BE2C (cell line): ENCODE measurements around the gene LYAR.

Experiments
- DNase-seq: peaks from one replicate; pipeline ENCODE4 v3.0.0-alpha.2; 2020
- H3K27me3 ChIP-seq: fragments of 250-450 bp; sonication (Bioruptor Pico); 2 replicates; pipeline ENCODE4 v1.5.1; 2020; ENCODE audit warnings: mild to moderate bottlenecking
- H3K36me3 ChIP-seq: fragments of 250-450 bp; sonication (Bioruptor Pico); 2 replicates; pipeline ENCODE4 v1.5.1; 2020; ENCODE audit warnings: mild to moderate bottlenecking
- H3K4me1 ChIP-seq: fragments of 250-450 bp; sonication (Bioruptor Pico); 2 replicates; pipeline ENCODE4 v1.5.1; 2020
- H3K4me3 ChIP-seq: 2 replicates; pipeline ENCODE4 v1.5.1; 2011; ENCODE audit warnings: low read depth, low read length
- H3K9me3 ChIP-seq: fragments of 250-450 bp; sonication (Bioruptor Pico); 2 replicates; pipeline ENCODE4 v1.5.1; 2020
- TF ChIP-seq, protein P1 (sequence below): IDR thresholded peaks from 2 replicates; pipeline ENCODE4 v1.5.1; 2012; ENCODE audit warnings: mild to moderate bottlenecking, low read depth, low read length

The LYAR gene

DNA sequence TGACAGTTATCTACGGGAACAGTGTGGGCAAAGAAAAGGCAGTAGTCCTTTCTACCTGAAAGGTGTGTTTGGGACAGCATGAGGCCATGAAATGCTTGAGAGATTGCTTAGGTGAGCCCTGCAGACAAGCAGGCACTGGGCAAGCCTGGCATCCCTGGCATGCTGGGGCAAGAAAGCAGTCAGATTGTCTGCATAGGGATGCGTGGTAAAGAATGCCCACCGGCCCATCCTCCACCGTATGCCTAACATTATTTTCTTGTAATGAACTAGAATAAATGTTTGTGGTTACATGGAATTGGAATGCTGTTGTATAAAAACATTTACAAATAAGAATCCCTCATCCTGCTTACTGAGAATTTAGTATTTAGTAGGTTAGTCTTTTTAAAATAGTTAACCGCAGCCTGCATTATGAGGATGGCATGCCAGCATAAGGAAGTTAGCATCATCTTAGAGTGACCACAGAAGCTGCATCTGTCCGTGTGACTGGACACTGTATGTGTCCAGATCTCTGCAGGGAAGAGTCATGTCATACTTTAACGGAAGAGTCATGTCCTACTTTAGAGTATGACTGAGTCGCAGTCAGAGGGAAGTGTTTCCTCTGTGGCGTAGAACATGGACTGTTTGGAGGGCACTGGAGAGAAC lies 19.0 kb upstream of the LYAR start:
- Histone ChIP-seq H3K4me1 (no peaks in the 10 kb centered on the region), H3K27me3 (no peaks in the 10 kb centered on the region), H3K4me3 (no peak overlapping the region), H3K36me3 (no peaks in the 10 kb centered on the region), H3K9me3 (no peaks in the 10 kb centered on the region)
- no peak for DNase-seq
- TF ChIP-seq, protein P1, sequence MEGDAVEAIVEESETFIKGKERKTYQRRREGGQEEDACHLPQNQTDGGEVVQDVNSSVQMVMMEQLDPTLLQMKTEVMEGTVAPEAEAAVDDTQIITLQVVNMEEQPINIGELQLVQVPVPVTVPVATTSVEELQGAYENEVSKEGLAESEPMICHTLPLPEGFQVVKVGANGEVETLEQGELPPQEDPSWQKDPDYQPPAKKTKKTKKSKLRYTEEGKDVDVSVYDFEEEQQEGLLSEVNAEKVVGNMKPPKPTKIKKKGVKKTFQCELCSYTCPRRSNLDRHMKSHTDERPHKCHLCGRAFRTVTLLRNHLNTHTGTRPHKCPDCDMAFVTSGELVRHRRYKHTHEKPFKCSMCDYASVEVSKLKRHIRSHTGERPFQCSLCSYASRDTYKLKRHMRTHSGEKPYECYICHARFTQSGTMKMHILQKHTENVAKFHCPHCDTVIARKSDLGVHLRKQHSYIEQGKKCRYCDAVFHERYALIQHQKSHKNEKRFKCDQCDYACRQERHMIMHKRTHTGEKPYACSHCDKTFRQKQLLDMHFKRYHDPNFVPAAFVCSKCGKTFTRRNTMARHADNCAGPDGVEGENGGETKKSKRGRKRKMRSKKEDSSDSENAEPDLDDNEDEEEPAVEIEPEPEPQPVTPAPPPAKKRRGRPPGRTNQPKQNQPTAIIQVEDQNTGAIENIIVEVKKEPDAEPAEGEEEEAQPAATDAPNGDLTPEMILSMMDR: no peak

DNA sequence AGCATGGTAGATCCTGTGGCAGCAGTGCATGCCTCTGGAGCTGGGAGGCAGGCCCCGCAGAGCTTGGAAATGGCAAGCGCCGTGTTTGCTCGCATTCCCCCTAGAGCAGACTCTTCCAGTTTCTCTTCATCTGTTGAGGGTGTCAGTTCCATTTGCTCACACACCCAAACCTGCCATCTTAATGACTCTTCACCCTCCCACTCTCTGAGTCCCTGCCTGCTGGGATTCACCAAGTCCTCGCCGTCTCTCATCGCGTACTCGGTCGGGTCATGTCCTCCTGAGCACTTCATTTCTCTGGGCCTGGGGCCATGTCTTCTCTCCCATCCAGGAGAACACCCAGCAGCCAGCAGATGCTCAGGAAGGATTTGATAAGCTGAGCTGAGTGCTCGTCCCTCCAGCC lies 17.0 kb upstream of the LYAR start:
- TF ChIP-seq, protein P1: no peak
- no peak for DNase-seq
- Histone ChIP-seq H3K9me3 (no peaks in the 10 kb centered on the region), H3K27me3 (no peaks in the 10 kb centered on the region), H3K4me1 (no peaks in the 10 kb centered on the region), H3K4me3 (no peak overlapping the region), H3K36me3 (no peaks in the 10 kb centered on the region; the same call in 1 of the 2 replicates)

DNA sequence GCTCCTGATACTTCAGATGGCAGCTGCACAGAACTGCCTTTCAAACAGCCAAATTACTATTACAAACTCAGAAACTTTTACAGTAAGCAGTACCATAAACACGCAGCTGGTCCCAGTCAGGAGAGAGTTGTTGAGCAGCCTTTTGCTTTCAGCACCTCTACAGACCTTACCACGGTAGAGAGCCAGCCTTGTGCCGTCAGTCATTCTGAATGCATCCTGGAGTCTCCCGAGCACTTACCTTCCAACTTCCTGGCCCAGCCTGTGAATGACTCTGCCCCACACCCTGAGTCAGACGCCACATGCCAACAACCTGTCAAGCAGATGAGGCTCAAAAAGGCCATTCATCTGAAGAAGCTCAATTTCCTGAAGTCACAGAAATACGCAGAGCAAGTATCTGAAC lies 12.5 kb upstream of the LYAR start:
- DNase-seq: no peak
- TF ChIP-seq, protein P1: no peak
- Histone ChIP-seq H3K9me3 (no peaks in the 10 kb centered on the region), H3K4me3 (no peak overlapping the region), H3K36me3 (no peaks in the 10 kb centered on the region; the same call in 1 of the 2 replicates), H3K27me3 (no peaks in the 10 kb centered on the region), H3K4me1 (no peaks in the 10 kb centered on the region)

DNA sequence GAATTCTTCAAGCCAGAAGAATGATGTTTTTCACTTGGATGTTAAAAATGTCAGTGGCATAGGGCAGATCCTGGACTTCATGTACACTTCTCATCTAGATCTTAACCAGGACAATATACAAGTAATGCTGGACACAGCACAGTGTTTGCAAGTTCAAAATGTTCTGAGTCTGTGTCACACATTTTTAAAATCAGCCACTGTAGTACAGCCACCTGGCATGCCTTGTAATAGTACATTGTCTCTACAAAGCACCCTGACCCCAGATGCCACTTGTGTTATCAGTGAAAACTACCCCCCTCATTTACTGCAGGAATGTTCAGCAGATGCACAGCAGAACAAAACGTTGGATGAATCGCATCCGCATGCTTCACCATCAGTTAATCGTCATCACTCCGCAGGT lies 12.0 kb upstream of the LYAR start:
- TF ChIP-seq, protein P1: no peak
- no peaks in the 10 kb centered on the region for H3K27me3 ChIP-seq
- H3K4me3 ChIP-seq: no peak overlapping the region
- H3K9me3 ChIP-seq: no peaks in the 10 kb centered on the region
- H3K36me3 ChIP-seq: no peaks in the 10 kb centered on the region; the same call in 1 of the 2 replicates
- no peak for DNase-seq
- no peaks in the 10 kb centered on the region for H3K4me1 ChIP-seq

DNA sequence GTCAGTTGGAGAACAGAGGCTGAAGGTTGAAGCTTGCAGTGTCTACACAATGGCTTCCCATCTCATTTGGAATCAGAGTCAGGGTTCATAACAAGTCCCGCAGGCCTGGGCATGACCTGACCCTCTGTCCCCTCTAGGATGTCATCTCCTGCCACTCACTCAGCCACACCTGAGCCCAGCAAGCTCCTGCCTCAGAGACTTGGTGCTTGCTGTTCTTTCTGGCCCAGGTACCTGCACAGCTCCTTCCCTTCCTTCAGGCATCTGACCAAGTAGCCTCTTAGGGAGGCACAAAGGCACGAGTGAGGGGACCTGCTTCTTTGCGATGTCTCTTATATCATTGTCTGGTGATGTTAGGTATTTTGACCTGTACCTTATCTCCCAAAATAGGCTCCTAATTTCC lies 9.1 kb upstream of the LYAR start:
- H3K4me3 ChIP-seq: no peak overlapping the region
- H3K36me3 ChIP-seq: no peaks in the 10 kb centered on the region; the same call in 1 of the 2 replicates
- no peaks in the 10 kb centered on the region for H3K27me3 ChIP-seq
- no peak for DNase-seq
- TF ChIP-seq, protein P1: no peak
- no peaks in the 10 kb centered on the region for H3K9me3 ChIP-seq
- H3K4me1 ChIP-seq: no peaks in the 10 kb centered on the region

DNA sequence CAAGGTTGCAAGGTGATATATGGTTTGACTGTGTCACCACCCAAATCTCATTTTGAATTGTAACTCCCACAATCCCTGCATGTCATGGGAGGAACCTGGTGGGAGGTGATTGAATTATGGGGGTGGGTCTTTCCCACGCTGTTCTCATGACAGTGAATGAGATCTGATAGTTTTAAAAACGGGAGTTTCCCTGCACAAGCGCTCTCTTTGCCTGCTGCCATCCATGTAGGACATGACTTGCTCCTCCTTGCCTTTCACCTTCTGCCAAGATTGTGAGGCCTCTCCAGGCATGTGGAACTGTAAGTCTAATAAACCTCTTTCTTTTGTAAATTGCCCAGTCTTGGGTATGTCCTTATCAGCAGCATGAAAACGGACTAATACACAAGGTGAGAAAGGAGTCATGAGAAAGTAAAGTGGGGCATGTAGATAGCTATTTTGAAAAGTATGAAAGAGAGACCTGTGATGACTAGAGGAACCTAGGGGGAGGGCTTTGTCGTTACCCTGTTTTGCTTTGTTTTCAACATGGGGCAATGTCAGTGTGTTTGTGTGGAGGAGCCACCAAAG lies 6.4 kb upstream of the LYAR start:
- Histone ChIP-seq H3K9me3 (no peaks in the 10 kb centered on the region), H3K27me3 (no peaks in the 10 kb centered on the region), H3K4me1 (no peaks in the 10 kb centered on the region), H3K36me3 (no peaks in the 10 kb centered on the region), H3K4me3 (no peak overlapping the region)
- TF ChIP-seq, protein P1: no peak
- no peak for DNase-seq
